SK-N-MC (cell line): ENCODE results near the gene BABAM2.

Experiments
- EZH2 ChIP-seq: fragments of 200-600 bp; sonication (generic); IDR thresholded peaks from one replicate; pipeline ENCODE4 v1.6.1; 2017; ENCODE audit warnings: antibody characterized with exemption
- POLR2AphosphoS5 ChIP-seq: IDR thresholded peaks from 2 replicates; pipeline ENCODE4 v1.6.1; 2012; ENCODE audit warnings: mild to moderate bottlenecking, low read depth, low read length, borderline replicate concordance

- TF ChIP-seq POLR2AphosphoS5 (no peak), EZH2 (no peak)
Observed at GRCh38 chr2:28181801-28182200, 291.3 kb downstream of the BABAM2 start.
